H1 (cell line): Measurements from ENCODE around the gene P2RX5. TPM values are rescaled to one million over a fixed set of nuclear protein-coding genes. Genes with fewer than 3 reads are reported as not detected.
A peak's percentile ranks its signal among the peaks of the same experiment; 100 is the strongest.
"Not testable (repeated sequence)": the region's sequence is repeated elsewhere in the genome, so short reads cannot be mapped to it uniquely, and the experiment has no call there.

Experiments used
- CTCF ChIA-PET: fragments of 300-600 bp; sonication (Branson Sonifier 250); formaldehyde crosslinking; loops from one replicate; lab custom pipeline; 2021; ENCODE audit not compliant: partially characterized antibody; lab: Charles Lee
- POLR2A ChIA-PET: fragments of 300-600 bp; sonication (Branson Sonifier 250); formaldehyde crosslinking; loops from one replicate; lab custom pipeline; 2021; ENCODE audit warnings: inconsistent platforms; ENCODE audit not compliant: partially characterized antibody; lab: Charles Lee
- DNase-seq, 2 experiments: peaks; one replicate each; pipeline versions ENCODE4 v3.0.0 to v3.0.0-alpha.2; 2010 to 2022; ENCODE audit warnings: low spot score in 2 of 2, low read depth in 1 of 2, mixed read lengths in 1 of 2
- FAIRE-seq: peaks from 2 replicates; lab custom pipeline; 2011; peaks lifted over from hg19 to GRCh38; lab: Jason Lieb, UNC
- H2AFZ ChIP-seq: 2 replicates; pipeline ENCODE4 v1.8.1; 2012; ENCODE audit warnings: low read length, inconsistent platforms
- H2AK5ac ChIP-seq: 2 replicates; pipeline ENCODE4 v1.6.1; 2013; ENCODE audit warnings: low read depth, low read length
- H2BK120ac ChIP-seq: replicated peaks from 2 replicates; pipeline ENCODE3; 2013; ENCODE audit warnings: low read depth, low read length, inconsistent platforms
- H2BK12ac ChIP-seq: 2 replicates; pipeline ENCODE4 v1.6.1; 2013; ENCODE audit warnings: low read depth, low read length
- H2BK15ac ChIP-seq: 2 replicates; pipeline ENCODE4 v1.6.1; 2013; ENCODE audit warnings: low read length
- H2BK20ac ChIP-seq: 2 replicates; pipeline ENCODE4 v1.6.1; 2013; ENCODE audit warnings: low read length
- H2BK5ac ChIP-seq: 2 replicates; pipeline ENCODE4 v1.6.1; 2013; ENCODE audit warnings: low read depth, low read length
- H3K14ac ChIP-seq: 2 replicates; pipeline ENCODE4 v1.6.1; 2013; ENCODE audit warnings: inconsistent platforms; ENCODE audit not compliant: insufficient read length
- H3K18ac ChIP-seq: 2 replicates; pipeline ENCODE4 v1.6.1; 2013; ENCODE audit warnings: low read length; ENCODE audit errors: extremely low read depth
- H3K23ac ChIP-seq: 2 replicates; pipeline ENCODE4 v1.6.1; 2013; ENCODE audit warnings: inconsistent platforms; ENCODE audit not compliant: insufficient read length
- H3K23me2 ChIP-seq: 2 replicates; pipeline ENCODE4 v1.6.1; 2013; ENCODE audit warnings: low read depth, low read length
- H3K27ac ChIP-seq: 2 replicates; pipeline ENCODE4 v1.6.1; 2011; ENCODE audit warnings: low read depth, low read length, inconsistent platforms
- H3K27me3 ChIP-seq, 4 experiments: replicated peaks in 1 of 4; 1 replicate in 1 of 4; 2 replicates in 3 of 4; pipeline versions ENCODE4 v1.6.1 to v1.8.1; 2011 to 2013; ENCODE audit warnings: low read length in 3 of 4, mild to moderate bottlenecking in 3 of 4, inconsistent platforms in 2 of 4, mixed read lengths in 2 of 4, moderate library complexity in 1 of 4; ENCODE audit not compliant: control insufficient read depth in 3 of 4, insufficient read depth in 3 of 4; ENCODE audit errors: extremely low read depth in 1 of 4
- H3K36me3 ChIP-seq, 4 experiments: 2 replicates each; pipeline versions ENCODE4 v1.6.1 to v1.8.1; 2011 to 2013; ENCODE audit warnings: mild to moderate bottlenecking in 4 of 4, low read length in 3 of 4, moderate library complexity in 2 of 4, control low read depth in 1 of 4, inconsistent platforms in 1 of 4; ENCODE audit not compliant: insufficient read depth in 4 of 4, control insufficient read depth in 2 of 4
- H3K4ac ChIP-seq: replicated peaks from 2 replicates; pipeline ENCODE3; 2013; ENCODE audit warnings: low read length, low read depth, mixed read lengths, inconsistent platforms; ENCODE audit not compliant: insufficient read length
- H3K4me1 ChIP-seq, 4 experiments: replicated peaks in 1 of 4; 1 replicate in 1 of 4; 2 replicates in 3 of 4; pipeline versions ENCODE4 v1.6.1 to v1.8.1; 2011 to 2013; ENCODE audit warnings: low read length in 3 of 4, inconsistent platforms in 2 of 4, mixed read lengths in 1 of 4; ENCODE audit not compliant: insufficient read depth in 4 of 4, control insufficient read depth in 3 of 4
- H3K4me2 ChIP-seq, 2 experiments: 2 replicates each; pipeline versions ENCODE4 v1.6.1 to v1.8.1; 2011 to 2013; ENCODE audit warnings: low read depth in 2 of 2, low read length in 2 of 2, control low read depth in 1 of 2, inconsistent platforms in 1 of 2, mild to moderate bottlenecking in 1 of 2; ENCODE audit not compliant: insufficient read depth in 1 of 2
- H3K4me3 ChIP-seq, 4 experiments: fragments of 200-600, 300-600 bp in 1 of 4; sonication (generic), shearing (Covaris generic), sonication (Bioruptor Twin) in 1 of 4; 2 replicates each; pipeline versions ENCODE4 v1.5.1 to v1.8.1; 2011 to 2016; ENCODE audit warnings: low read length in 4 of 4, low read depth in 3 of 4, control low read depth in 2 of 4, inconsistent platforms in 2 of 4, mild to moderate bottlenecking in 2 of 4, mixed read lengths in 1 of 4, moderate library complexity in 1 of 4; ENCODE audit not compliant: insufficient read depth in 2 of 4; ENCODE audit errors: extremely low read depth in 1 of 4
- H3K56ac ChIP-seq: replicated peaks from 2 replicates; pipeline ENCODE3; 2013; ENCODE audit warnings: low read depth, mild to moderate bottlenecking, mixed read lengths, low read length, inconsistent platforms; ENCODE audit not compliant: insufficient read length
- H3K79me1 ChIP-seq: 2 replicates; pipeline ENCODE4 v1.6.1; 2013; ENCODE audit warnings: low read depth, low read length, control low read depth
- H3K79me2 ChIP-seq, 2 experiments: 2 replicates each; pipeline versions ENCODE4 v1.6.1 to v1.8.1; 2012 to 2013; ENCODE audit warnings: low read length in 2 of 2, mild to moderate bottlenecking in 2 of 2, inconsistent platforms in 1 of 2; ENCODE audit not compliant: insufficient read depth in 2 of 2, control insufficient read depth in 1 of 2
- H3K9ac ChIP-seq, 4 experiments: replicated peaks in 1 of 4; 1 replicate in 1 of 4; 2 replicates in 3 of 4; pipeline versions ENCODE4 v1.6.1 to v1.8.1; 2011 to 2013; ENCODE audit warnings: low read depth in 3 of 4, low read length in 3 of 4, control low read depth in 2 of 4, mild to moderate bottlenecking in 2 of 4, moderate library complexity in 2 of 4, inconsistent platforms in 1 of 4; ENCODE audit errors: extremely low read depth in 1 of 4
- H3K9me3 ChIP-seq, 2 experiments: 2 replicates each; pipeline versions ENCODE4 v1.6.1 to v1.8.1; 2012 to 2013; ENCODE audit warnings: mild to moderate bottlenecking in 2 of 2, moderate library complexity in 2 of 2, control low read depth in 1 of 2, inconsistent platforms in 1 of 2, low read depth in 1 of 2, low read length in 1 of 2, mixed read lengths in 1 of 2; ENCODE audit not compliant: insufficient read depth in 2 of 2
- H4K20me1 ChIP-seq, 2 experiments: replicated peaks in 1 of 2; 2 replicates each; pipeline versions ENCODE3 to v1.8.1; 2011 to 2013; ENCODE audit warnings: inconsistent platforms in 2 of 2, low read length in 2 of 2, mild to moderate bottlenecking in 1 of 2; ENCODE audit not compliant: insufficient read depth in 2 of 2, control insufficient read depth in 1 of 2
- H4K5ac ChIP-seq: 2 replicates; pipeline ENCODE4 v1.6.1; 2013; ENCODE audit warnings: low read length, low read depth, mixed read lengths, inconsistent platforms; ENCODE audit not compliant: insufficient read length
- H4K8ac ChIP-seq: 2 replicates; pipeline ENCODE4 v1.8.0; 2013; ENCODE audit warnings: mild to moderate bottlenecking, moderate library complexity, low read length, inconsistent platforms; ENCODE audit not compliant: insufficient read depth; ENCODE audit errors: extremely low read depth
- H4K91ac ChIP-seq: replicated peaks from 2 replicates; pipeline ENCODE3; 2013; ENCODE audit warnings: low read length, mixed read lengths, inconsistent platforms; ENCODE audit not compliant: insufficient read length
- SP1 ChIP-seq: IDR thresholded peaks from 2 replicates; pipeline ENCODE4 v1.6.1; 2011; ENCODE audit warnings: low read depth, low read length
- whole genome bisulfite sequencing, 2 experiments: shearing (Covaris generic) in 1 of 2; methylation state at CpG; one replicate each; pipeline versions ENCODE4 v1.1.6 to v1.1.7; 2013 to 2015; ENCODE audit warnings: low lambda C conversion rate in 2 of 2, mixed read lengths in 2 of 2, inconsistent platforms in 1 of 2, low coverage in 1 of 2, missing lambda C conversion rate in 1 of 2; ENCODE audit not compliant: insufficient replicate concordance in 2 of 2, insufficient coverage in 1 of 2, insufficient read length in 1 of 2; ENCODE audit errors: extremely low coverage in 1 of 2, missing lambda C conversion rate in 1 of 2; 5-methylcytosine and 5-hydroxymethylcytosine counted together
- polyA plus RNA-seq, 7 experiments: library from polyadenylated mRNA; depleted of rRNA in 3 of 7; stranded (reverse) in 5 of 7; unstranded in 2 of 7; fragments of >200 nt in 5 of 7; fragments of 200-250 nt in 2 of 7; gene quantifications; 1 replicate in 5 of 7; 2 replicates in 1 of 7; 4 replicates in 1 of 7; pipeline versions ENCODE4 v1.2.1 to v1.2.3, GENCODE V29; 2011 to 2013; ENCODE audit warnings: missing spikeins in 2 of 7, mixed read lengths in 2 of 7
- total RNA-seq: library from RNA; stranded (reverse); fragmentation: NEBNext Ultra II Directional; extraction: Animal tissue kit (Norgen Biotek cat#: 25700); gene quantifications from 2 replicates; pipeline ENCODE4 v1.2.1, GENCODE V29; 2021

The P2RX5 gene
- total and polyA plus RNA-seq, 2 of the 8 experiments (the other 6 are each of a cell fraction or from before 2014, with no cell fraction given): 12.0 to 15.6 TPM

DNA sequence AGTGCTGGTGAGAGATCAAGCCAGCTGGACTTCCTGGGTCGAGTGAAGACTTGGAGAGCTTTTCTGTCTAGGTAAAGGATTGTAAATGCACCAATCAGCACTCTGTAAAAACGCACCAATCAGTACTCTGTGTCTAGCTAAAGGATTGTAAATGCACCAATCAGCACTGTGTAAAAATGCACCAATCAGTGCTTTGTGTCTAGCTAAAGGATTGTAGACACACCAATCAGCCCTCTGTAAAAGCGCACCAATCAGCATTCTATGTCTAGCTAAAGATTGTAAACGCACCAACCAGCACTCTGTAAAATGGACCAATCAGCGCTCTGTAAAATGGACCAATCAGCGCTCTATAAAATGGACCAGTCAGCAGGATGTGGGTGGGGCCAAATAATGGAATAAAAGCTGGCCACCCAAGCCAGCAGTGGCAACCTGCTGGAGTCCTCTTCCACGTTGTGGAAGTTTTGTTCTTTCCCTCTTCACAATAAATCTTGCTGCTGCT is 6.1 kb upstream of the P2RX5 start:
- not testable (repeated sequence) for H4K8ac ChIP-seq, H3K27me3 ChIP-seq, H4K20me1 ChIP-seq, H3K56ac ChIP-seq, H3K9me3 ChIP-seq, H2AFZ ChIP-seq, H2BK15ac ChIP-seq, H4K91ac ChIP-seq, H3K79me1 ChIP-seq, H3K18ac ChIP-seq, H2BK20ac ChIP-seq, H3K14ac ChIP-seq, H2AK5ac ChIP-seq, H2BK120ac ChIP-seq, H2BK5ac ChIP-seq, FAIRE-seq, H3K36me3 ChIP-seq, H3K4me2 ChIP-seq, H4K5ac ChIP-seq, DNase-seq, H2BK12ac ChIP-seq, H3K79me2 ChIP-seq, H3K23me2 ChIP-seq, H3K9ac ChIP-seq, H3K27ac ChIP-seq, H3K4me3 ChIP-seq, H3K4ac ChIP-seq, H3K4me1 ChIP-seq, H3K23ac ChIP-seq
- ChIA-PET POLR2A (interaction anchor here (1.2 kb wide), 1 partner anchor 9 kb away, joined by 3 read pairs; no protein-coding TSS in a partner anchor), CTCF (interaction anchor here (2.6 to 3.0 kb wide), 2 partner anchors 11 to 19 kb away, joined by 7 to 17 read pairs; no protein-coding TSS in a partner anchor)
- WGBS, 2 experiments: 90% methylated on average over 7 of the region's 7 CpGs; no CpG with 5 or more reads in 1 of the 2 experiments
- TF ChIP-seq SP1: peak; percentile 64; the same call in 1 of the 2 replicates
